HG02884 (cell line): ENCODE data around the gene CWC25.

Source experiments
- ATAC-seq: cut with Tn5 transposase; IDR thresholded peaks from one replicate; pipeline ENCODE4 v1.9.1; 2021; ENCODE audit warnings: mild to moderate bottlenecking, moderate library complexity; ENCODE audit not compliant: unreplicated experiment

CWC25 gene

GRCh38 chr17:38853292-38854219 lies 28.4 kb upstream of the CWC25 start, which contains the start of gene RPL23:
Gene RPL23 (minus strand): TSS chr17:38853721. CDS start chr17:38853710, 11 bp downstream.
- peak; percentile 74 for ATAC-seq

- no peak for ATAC-seq
These were observed 27.7 kb upstream of the CWC25 start for GRCh38 chr17:38852771-38853291.

DNA sequence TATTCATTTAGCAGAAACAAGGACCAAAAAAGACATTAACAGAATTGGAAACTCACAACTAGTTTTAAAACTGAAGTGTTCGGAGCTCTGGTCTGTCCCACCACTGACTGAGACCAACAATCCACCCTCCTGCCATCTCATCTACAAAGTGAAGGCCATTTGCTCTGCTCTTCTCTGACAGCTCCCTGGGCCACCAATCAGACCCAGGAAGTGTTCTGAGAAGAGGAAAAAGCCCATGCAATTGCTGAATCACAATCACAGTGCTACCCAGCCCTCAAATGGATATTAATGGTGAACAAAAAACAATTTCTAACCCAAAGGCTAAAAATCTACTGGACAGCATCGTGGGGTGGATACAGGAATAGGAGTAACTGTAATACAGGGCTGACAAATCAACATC lies 26.3 kb upstream of the CWC25 start:
- no peak for ATAC-seq

GRCh38 chr17:38850374-38850773 lies 25.3 kb upstream of the CWC25 start:
- ATAC-seq, result no peak

- no peak for ATAC-seq
These were observed 24.0 kb upstream of the CWC25 start for GRCh38 chr17:38848939-38849605.

- ATAC-seq, result no peak
These were observed 23.4 kb upstream of the CWC25 start for GRCh38 chr17:38848557-38848891.

GRCh38 chr17:38844261-38844757 lies 19.2 kb upstream of the CWC25 start:
- no peak for ATAC-seq

DNA sequence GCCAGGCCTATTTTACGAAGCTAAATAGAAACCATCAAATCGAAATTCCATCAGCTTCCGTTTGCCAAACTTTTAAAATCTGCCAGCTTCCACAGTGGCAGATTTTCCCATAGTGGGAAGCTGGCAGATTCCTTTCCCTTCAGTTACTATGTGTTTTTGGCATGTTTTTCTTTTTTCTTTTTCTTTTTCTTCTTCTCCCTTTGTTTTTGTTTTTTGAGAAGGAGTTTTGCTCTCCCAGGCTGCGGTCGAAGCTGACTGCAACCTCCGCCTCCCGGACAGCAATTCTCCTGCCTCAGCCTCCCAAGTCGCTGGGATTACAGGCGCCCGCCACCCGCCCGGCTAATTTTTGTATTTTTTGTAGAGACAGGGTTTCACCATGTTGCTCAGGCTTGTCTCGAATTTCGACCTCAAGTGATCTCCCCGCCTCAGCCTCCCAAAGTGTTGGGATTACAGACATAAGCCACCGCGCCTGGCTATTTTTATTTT lies 684 bp upstream of the CWC25 start:
- no peak for ATAC-seq

- ATAC-seq, result no peak
These were observed 9.4 kb downstream of the CWC25 start for GRCh38 chr17:38815576-38816193.

GRCh38 chr17:38809828-38810227 lies 15.3 kb downstream of the CWC25 start:
- no peak for ATAC-seq

GRCh38 chr17:38800237-38800760 lies 24.8 kb downstream of the CWC25 start:
- no peak for ATAC-seq

GRCh38 chr17:38799501-38800236 lies 25.5 kb downstream of the CWC25 start, which contains the start of gene PIP4K2B:
Gene PIP4K2B (minus strand): TSS chr17:38799556. CDS start chr17:38799424, 132 bp downstream.
- peak; percentile 68 for ATAC-seq

DNA sequence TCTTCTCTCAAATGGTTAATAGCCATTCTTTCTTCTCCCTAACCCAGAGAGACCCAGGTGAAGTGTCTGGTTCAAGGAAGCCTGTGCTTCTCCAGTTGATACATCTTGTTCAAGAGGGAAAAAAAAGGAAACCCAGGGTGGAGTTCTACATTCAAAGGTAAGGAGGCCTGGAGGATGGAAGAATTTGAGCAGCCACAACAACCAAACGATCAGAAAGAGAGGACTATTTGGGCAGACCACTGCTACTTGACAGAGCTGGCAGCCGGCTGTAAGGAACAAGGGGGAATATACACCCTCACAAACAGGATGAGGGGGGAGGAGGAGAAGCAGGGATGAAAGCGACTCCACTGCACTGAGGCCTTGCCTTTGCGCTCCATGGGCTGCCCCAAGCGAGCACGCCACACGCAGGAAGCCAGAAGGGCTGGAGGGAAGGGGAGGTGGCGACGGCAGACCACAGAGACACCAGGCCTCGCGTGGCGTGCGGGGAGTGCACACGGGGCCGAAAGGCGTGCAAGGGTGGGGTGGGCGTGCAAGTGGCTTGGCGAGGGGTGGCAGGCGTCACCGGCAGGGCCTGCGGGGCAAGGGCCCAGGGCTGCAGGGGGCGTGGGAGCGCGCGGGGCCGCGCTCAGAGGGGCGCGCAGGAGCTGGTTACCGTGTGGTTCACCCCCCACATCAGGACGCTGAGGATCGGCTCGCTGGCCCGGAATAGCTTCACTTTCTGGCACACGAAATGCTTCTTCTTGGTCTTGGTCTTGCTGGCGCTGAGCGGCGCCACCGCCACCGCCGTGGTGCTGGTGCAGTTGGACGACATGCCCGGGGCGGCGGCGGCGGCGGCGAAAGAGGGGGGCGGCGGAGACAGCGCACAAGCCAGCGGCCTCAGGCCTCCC lies 26.3 kb downstream of the CWC25 start:
- peak; percentile 27 for ATAC-seq

DNA sequence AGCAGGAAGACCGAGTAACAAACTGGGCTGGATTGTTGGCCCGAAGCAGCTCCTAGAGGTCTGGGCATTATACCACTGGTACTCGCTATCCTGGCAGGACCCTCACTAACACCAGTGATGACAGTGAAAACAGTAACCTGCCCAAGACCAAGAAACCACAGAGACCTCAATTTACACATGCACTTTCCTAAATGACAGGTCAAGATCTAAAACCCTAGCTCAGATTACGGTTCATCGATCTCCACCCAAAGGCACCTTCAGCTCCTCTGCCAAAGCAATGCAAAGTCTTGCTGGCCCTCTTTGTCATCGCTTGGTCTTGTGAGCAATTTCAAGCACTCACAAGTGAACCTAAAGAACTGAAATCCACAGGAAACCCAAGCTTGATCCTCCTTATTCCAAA lies 27.3 kb downstream of the CWC25 start:
- no peak for ATAC-seq

GRCh38 chr17:38797158-38797490 lies 28.0 kb downstream of the CWC25 start:
- no peak for ATAC-seq

- no peak for ATAC-seq
These were observed 28.5 kb downstream of the CWC25 start for GRCh38 chr17:38796451-38797157.

DNA sequence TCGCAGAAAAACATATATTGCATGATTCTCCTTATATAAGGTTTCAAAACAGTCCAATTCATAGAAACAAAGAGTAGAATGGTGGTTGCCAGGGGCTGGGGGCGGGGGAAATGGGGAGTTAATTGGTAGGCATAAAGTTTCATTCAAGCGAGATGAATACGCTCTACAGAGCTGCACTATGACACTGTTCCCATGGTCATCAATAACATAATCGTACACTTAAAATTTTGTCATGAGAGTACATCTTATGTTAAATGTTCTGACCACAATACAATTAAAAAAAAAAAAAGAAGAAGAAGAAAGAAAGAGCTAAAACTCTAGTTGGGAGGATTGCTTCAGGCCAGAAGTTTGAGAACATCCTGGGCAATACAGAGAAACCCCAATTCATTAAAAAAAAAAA lies 30.9 kb downstream of the CWC25 start:
- ATAC-seq, result no peak

- ATAC-seq, result no peak
These were observed 34.0 kb downstream of the CWC25 start for GRCh38 chr17:38791162-38791561.
